HG02970 (cell line): ENCODE measurements around the gene SPAG6.
"Not testable (repeated sequence)": the region's sequence is repeated elsewhere in the genome, so short reads cannot be mapped to it uniquely, and the experiment has no call there.

Experiments used
- ATAC-seq: cut with Tn5 transposase; IDR thresholded peaks from one replicate; pipeline ENCODE4 v1.9.1; 2021; ENCODE audit warnings: mild to moderate bottlenecking, moderate library complexity, moderate number of reproducible peaks; ENCODE audit not compliant: unreplicated experiment, low FRiP score

The SPAG6 gene

GRCh38 chr10:22368981-22369380 lies 23.7 kb downstream of the SPAG6 start:
- no peak for ATAC-seq

- ATAC-seq = no peak
These were observed 24.3 kb downstream of the SPAG6 start for GRCh38 chr10:22369434-22370072.

- ATAC-seq = no peak
These were observed 25.0 kb downstream of the SPAG6 start for GRCh38 chr10:22370320-22370719.

GRCh38 chr10:22372298-22372697 lies 27.0 kb downstream of the SPAG6 start:
- no peak for ATAC-seq

GRCh38 chr10:22372917-22373316 lies 27.6 kb downstream of the SPAG6 start:
- no peak for ATAC-seq

GRCh38 chr10:22374489-22375126 lies 29.3 kb downstream of the SPAG6 start:
- no peak for ATAC-seq

- no peak for ATAC-seq
These were observed 33.8 kb downstream of the SPAG6 start for GRCh38 chr10:22379059-22379458.

GRCh38 chr10:22381262-22381661 lies 36.0 kb downstream of the SPAG6 start:
- no peak for ATAC-seq

GRCh38 chr10:22386503-22386902 lies 41.2 kb downstream of the SPAG6 start:
- ATAC-seq = no peak

- ATAC-seq = no peak
These were observed 44.7 kb downstream of the SPAG6 start for GRCh38 chr10:22389856-22390589.

GRCh38 chr10:22391600-22391999 lies 46.3 kb downstream of the SPAG6 start:
- no peak for ATAC-seq

- ATAC-seq = not testable (repeated sequence)
These were observed 50.9 kb downstream of the SPAG6 start for GRCh38 chr10:22396195-22396594.

- not testable (repeated sequence) for ATAC-seq
These were observed 61.6 kb downstream of the SPAG6 start for GRCh38 chr10:22406916-22407315.

- ATAC-seq = no peak
These were observed 65.1 kb downstream of the SPAG6 start for GRCh38 chr10:22410394-22410793.

GRCh38 chr10:22410846-22411245 lies 65.5 kb downstream of the SPAG6 start:
- no peak for ATAC-seq

GRCh38 chr10:22414146-22414545 lies 68.8 kb downstream of the SPAG6 start:
- no peak for ATAC-seq

- ATAC-seq = no peak
These were observed 69.8 kb downstream of the SPAG6 start for GRCh38 chr10:22415072-22415471.

GRCh38 chr10:22417736-22418268 lies 72.5 kb downstream of the SPAG6 start:
- ATAC-seq = no peak

- no peak for ATAC-seq
These were observed 75.7 kb downstream of the SPAG6 start for GRCh38 chr10:22420787-22421517.

- ATAC-seq = no peak
These were observed 81.4 kb downstream of the SPAG6 start for GRCh38 chr10:22426653-22427052.

- ATAC-seq = no peak
These were observed 81.8 kb downstream of the SPAG6 start for GRCh38 chr10:22427101-22427500.
